Measurements from ENCODE around the gene ZNF200.
"Not testable (repeated sequence)": the region's sequence is repeated elsewhere in the genome, so short reads cannot be mapped to it uniquely, and the experiment has no call there.

The ZNF200 gene, protein sequence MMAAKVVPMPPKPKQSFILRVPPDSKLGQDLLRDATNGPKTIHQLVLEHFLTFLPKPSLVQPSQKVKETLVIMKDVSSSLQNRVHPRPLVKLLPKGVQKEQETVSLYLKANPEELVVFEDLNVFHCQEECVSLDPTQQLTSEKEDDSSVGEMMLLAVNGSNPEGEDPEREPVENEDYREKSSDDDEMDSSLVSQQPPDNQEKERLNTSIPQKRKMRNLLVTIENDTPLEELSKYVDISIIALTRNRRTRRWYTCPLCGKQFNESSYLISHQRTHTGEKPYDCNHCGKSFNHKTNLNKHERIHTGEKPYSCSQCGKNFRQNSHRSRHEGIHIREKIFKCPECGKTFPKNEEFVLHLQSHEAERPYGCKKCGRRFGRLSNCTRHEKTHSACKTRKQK

DNA sequence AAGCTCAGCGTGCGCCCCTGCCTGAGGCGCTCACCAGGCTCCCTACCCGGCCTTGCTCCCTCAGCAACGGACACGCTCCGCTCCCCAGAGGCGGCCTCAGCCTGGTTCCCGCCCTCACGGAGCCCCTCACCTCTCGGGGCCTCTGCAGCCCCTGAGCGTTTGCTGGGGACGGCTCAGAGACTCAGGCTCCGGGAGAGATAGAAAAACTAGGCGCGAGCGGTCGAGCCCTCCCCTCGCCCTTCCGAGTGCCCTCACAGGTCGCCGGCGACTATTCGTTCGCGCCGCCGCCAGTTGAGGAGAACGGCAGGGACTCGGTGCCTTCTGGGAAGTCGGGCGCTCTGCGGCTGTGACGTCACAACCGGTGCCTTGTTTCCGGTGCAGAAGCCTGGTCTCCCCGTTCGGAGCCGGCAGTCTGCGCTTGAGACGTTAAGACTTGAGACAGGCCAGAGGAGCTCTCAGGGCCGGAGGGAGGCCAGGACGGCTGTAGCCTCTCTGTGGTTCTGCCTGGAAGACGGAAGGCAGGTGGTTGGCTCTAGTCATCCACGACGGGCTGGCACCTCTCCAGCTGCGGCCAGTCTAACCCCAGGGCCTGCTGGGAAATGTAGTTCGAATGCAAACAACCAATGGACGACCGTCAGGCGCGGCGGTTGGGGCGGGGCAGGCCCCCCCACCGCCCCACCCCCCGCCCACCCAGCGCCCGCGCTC lies at the start of gene ZNF200:
Gene ZNF200 (minus strand): TSS at position 302 of the 705 bp plus-strand sequence. CDS start 1,403 bp downstream, outside the sequence.
- DNase-seq (ENCODE audit: low read depth in 2 of 3, low spot score in 2 of 3): peak; percentile 85 to 94 (median 88)

DNA sequence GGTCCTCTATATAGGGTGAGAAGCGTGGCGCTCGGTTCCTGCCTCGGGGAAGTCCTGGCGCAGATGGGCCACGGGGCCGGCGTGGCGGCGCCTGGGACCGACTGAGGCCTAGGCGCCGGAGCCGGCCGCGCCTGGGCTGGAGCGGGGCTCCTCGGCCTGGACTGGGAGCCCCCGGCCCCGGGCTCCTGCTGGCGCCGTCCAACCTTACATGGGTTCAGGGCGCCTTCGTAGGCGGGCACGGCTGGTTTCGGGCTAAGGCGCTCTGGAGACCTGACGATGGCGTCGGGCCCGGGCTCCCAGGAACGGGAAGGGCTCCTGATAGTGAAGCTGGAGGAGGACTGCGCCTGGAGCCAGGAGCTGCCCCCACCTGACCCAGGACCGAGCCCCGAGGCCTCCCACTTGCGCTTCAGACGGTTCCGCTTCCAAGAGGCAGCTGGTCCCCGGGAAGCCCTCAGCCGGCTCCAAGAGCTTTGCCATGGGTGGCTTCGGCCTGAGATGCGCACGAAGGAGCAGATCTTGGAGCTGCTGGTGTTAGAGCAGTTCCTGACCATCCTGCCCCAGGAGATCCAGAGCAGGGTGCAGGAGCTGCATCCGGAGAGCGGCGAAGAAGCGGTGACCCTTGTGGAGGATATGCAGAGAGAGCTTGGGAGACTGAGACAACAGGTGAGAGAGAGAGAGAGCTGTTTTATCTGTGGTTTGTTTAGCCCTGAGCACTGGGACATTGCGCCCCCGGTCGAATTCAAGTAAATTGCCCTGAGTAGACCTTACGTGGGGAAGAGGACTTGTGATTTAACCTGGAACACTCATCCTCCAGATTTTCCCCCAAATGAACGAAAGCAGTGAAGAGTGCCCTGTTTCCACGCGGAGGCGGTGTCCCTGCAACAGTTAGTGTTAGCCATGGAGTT lies 48.8 kb upstream of the ZNF200 start:
- DNase-seq (ENCODE audit: low read depth in 2 of 3, low spot score in 2 of 3): no peak

DNA sequence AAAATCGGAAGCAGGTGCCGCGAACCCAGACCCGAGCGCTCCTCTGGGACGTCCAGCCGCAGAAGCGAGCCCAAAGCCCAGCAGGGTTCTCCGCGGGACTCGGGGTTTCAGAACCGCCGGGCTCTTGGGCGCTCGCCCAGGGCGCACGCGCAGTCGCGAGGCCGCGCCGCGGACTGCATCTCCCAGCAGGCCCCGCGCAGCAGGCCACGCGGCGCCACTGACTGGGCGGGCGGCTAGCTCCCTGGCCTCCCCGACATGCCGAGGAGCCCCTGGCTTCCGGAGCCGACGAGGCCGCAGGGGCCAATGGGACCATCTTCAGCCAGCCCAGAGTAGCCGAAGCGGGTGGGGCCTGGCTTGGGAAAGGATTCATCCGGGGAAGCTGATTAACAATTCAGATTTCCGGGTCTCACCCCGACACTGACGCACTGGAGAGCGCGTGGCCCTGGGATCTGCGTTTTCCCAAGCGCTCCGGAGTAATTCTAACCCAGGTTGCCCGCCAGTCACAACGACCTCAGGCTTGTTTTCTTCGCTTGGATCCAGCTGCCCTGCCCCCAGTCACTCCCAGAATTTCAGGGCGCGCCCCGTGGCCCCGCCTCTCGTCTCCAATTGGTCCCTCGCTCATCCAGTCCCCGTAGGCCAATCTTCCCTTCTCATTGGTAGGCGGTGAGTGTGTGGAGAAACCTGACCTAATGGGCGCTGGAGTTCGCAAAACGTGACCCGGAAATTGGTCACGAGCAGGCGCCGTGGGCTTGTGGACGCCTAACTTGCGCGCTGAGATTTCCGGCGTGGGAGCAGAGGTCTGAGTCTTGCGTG lies 48.0 kb upstream of the ZNF200 start, which contains the start of gene ZNF263:
Gene ZNF263 (plus strand): TSS at position 762 of the 813 bp plus-strand sequence. CDS start 328 bp downstream, outside the sequence.
- DNase-seq (ENCODE audit: low read depth in 2 of 3, low spot score in 2 of 3): peak; percentile 75 to 88 (median 82)

- peak in 1 of 3 experiments; percentile 9 for DNase-seq (ENCODE audit: low read depth in 2 of 3, low spot score in 2 of 3)
Observed at GRCh38 chr16:3282103-3282729, 47.3 kb upstream of the ZNF200 start.

- DNase-seq (ENCODE audit: low read depth in 2 of 3, low spot score in 2 of 3): no peak
Observed at GRCh38 chr16:3281222-3281820, 46.4 kb upstream of the ZNF200 start.

- DNase-seq (ENCODE audit: low read depth in 2 of 3, low spot score in 2 of 3): no peak
Observed at GRCh38 chr16:3276679-3277078, 41.7 kb upstream of the ZNF200 start.

DNA sequence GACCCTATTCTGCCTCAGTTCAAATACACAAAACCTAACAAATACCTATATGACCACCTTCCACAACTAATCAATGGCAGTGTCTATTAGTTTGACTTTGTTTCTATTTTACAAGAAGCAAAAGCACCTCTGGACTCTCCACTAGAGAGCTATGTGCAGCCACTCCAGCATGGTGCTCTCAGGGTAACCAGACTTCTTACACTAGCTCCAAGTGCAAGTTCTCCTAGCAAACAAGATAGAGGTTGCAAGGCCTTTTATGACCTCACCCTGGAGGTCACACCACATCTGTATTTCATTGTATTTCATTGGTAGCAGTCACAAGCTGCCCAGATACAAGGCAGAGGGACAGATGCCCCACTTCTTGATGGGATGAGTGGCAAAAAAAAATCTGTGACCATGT lies 40.0 kb upstream of the ZNF200 start:
- DNase-seq (ENCODE audit: low read depth in 2 of 3, low spot score in 2 of 3): no peak

DNA sequence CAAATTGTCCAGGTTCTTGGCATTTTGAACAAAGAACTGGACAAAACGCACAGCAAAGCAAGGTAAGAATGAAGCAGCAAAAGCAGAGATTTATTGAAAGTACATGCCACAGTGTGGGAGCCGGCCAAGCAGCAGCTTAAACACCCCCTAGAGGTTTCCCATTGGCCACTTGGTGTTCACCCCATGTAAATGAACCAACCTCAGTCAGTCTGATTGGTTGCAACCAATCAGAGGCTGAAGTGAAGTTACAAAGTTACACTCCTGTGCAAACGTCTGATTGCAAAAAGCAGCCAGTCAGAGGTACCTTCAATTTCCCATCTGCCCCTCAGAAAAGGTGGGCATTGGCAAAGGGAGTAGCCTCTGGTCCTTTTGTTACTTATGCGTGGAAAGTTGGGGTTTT lies 39.5 kb upstream of the ZNF200 start:
- DNase-seq (ENCODE audit: low read depth in 2 of 3, low spot score in 2 of 3): no peak

- not testable (repeated sequence) for DNase-seq (ENCODE audit: low read depth in 2 of 3, low spot score in 2 of 3)
Observed at GRCh38 chr16:3271281-3271680, 36.3 kb upstream of the ZNF200 start.

- DNase-seq (ENCODE audit: low read depth in 2 of 3, low spot score in 2 of 3): not testable (repeated sequence)
Observed at GRCh38 chr16:3270718-3271117, 35.8 kb upstream of the ZNF200 start.

- no peak for DNase-seq (ENCODE audit: low read depth in 2 of 3, low spot score in 2 of 3)
Observed at GRCh38 chr16:3268294-3268693, 33.3 kb upstream of the ZNF200 start.

DNA sequence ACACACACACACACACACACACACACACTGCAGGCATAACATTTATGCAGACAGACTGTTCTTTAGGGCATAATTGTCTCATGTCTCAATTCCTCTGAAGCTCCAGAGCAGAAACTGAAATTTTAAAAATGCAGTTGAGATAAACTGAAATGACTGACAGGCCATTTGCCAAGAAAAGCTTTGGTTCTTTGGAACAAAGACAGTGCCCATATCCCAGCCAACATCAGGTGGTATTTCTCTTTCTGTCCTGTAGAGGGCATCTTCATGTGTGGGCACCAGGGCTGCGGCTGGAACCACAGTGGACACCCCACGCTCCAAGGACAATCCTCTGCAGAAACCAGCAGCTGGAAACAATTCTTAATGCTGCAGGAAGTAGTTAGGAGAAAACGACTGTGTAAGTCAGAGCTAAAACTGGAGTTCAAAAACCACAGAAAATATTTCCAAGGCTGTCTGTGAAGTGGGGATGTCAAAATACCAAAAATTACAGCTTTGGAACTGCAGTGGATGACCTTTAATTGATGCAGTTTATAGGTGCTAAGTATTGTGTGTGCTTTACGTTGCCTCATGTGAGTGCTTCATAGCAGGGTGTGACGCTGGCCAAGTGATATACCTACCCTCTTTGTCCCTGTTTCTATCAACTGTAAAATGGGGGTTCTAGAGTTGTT lies 32.0 kb upstream of the ZNF200 start:
- DNase-seq (ENCODE audit: low read depth in 2 of 3, low spot score in 2 of 3): no peak

GRCh38 chr16:3264137-3265036 lies 29.4 kb upstream of the ZNF200 start:
- DNase-seq (ENCODE audit: low read depth in 2 of 3, low spot score in 2 of 3): peak; percentile 87 to 93 (median 92)

GRCh38 chr16:3262517-3262916 lies 27.6 kb upstream of the ZNF200 start:
- no peak for DNase-seq (ENCODE audit: low read depth in 2 of 3, low spot score in 2 of 3)

- no peak for DNase-seq (ENCODE audit: low read depth in 2 of 3, low spot score in 2 of 3)
Observed at GRCh38 chr16:3259836-3260235, 24.9 kb upstream of the ZNF200 start.

GRCh38 chr16:3256866-3257465 lies 22.0 kb upstream of the ZNF200 start:
- no peak for DNase-seq (ENCODE audit: low read depth in 2 of 3, low spot score in 2 of 3)

- no peak for DNase-seq (ENCODE audit: low read depth in 2 of 3, low spot score in 2 of 3)
Observed at GRCh38 chr16:3256146-3256865, 21.3 kb upstream of the ZNF200 start, which contains the start of gene MEFV. Gene MEFV (minus strand): TSS chr16:3256633. CDS start chr16:3256587, 46 bp downstream.

All from activated CD8-positive, alpha-beta memory T cell treated with anti-CD3 and anti-CD28 coated beads for 48 hours (primary cell).